Prostate gland (tissue), 2 donors: ENCODE measurements around the gene COPS8. TPM values are rescaled to one million over a fixed set of nuclear protein-coding genes. Genes with fewer than 3 reads are reported as not detected.

Source experiments
- DNase-seq: peaks from one replicate; pipeline ENCODE4 v3.0.0-alpha.2; 2019; ENCODE audit warnings: low spot score
- H3K27ac ChIP-seq, 2 donors: fragments of 200-600 bp; sonication (generic); 2 replicates each; pipeline ENCODE4 v1.5.1; 2017 to 2019
- H3K27me3 ChIP-seq: fragments of 200-600 bp; sonication (generic); replicated peaks from 2 replicates; pipeline ENCODE4 v1.5.1; 2019; ENCODE audit not compliant: insufficient read depth
- H3K36me3 ChIP-seq, 2 donors: fragments of 200-600 bp; sonication (generic); 1 replicate in 1 of 2; 2 replicates in 1 of 2; pipeline versions ENCODE4 v1.5.1 to v1.8.1; 2017 to 2019
- H3K4me1 ChIP-seq: fragments of 200-600 bp; sonication (generic); replicated peaks from 2 replicates; pipeline ENCODE4 v1.5.1; 2019
- H3K4me3 ChIP-seq, 2 donors: fragments of 200-600 bp; sonication (generic); 2 replicates each; pipeline ENCODE4 v1.5.1; 2017 to 2019
- H3K9me3 ChIP-seq: fragments of 200-600 bp; sonication (generic); 2 replicates; pipeline ENCODE4 v1.5.1; 2017
- POLR2A ChIP-seq: fragments of 450-650 bp; IDR thresholded peaks from one replicate; pipeline ENCODE4 v1.6.1; 2016; ENCODE audit warnings: antibody characterized with exemption, mild to moderate bottlenecking
- POLR2AphosphoS5 ChIP-seq: sonication (generic); formaldehyde crosslinking; IDR thresholded peaks from one replicate; pipeline ENCODE4 v1.6.1; 2017; ENCODE audit warnings: antibody characterized with exemption
- WGBS: methylation state at CpG from one replicate; pipeline ENCODE4 v1.1.5; 2018; 5-methylcytosine and 5-hydroxymethylcytosine counted together
- intact Hi-C: fragments of 100-400 bp; cut with DNase I; formaldehyde crosslinking; loops from one replicate; pipeline ENCODE4 v1.14.2; 2022
- total RNA-seq, 2 donors: library from RNA; depleted of rRNA; stranded (reverse); fragments of >200 nt; gene quantifications; one replicate each; pipeline ENCODE4 v1.1.0, GENCODE V29; 2016
- TF ChIP-seq, protein P1 (sequence below), 4 experiments: fragments of 200-600 bp in 2 of 4; fragments of 450-650 bp in 2 of 4; sonication (generic) in 2 of 4; IDR thresholded peaks; 1 replicate in 3 of 4; 2 replicates in 1 of 4; pipeline ENCODE4 v1.5.1; 2016 to 2019; ENCODE audit warnings: antibody characterized with exemption in 4 of 4, mild to moderate bottlenecking in 2 of 4, moderate library complexity in 2 of 4

The COPS8 gene
- total RNA-seq, 2 donors from 2014 or later = 73.1 to 90.0 TPM

GRCh38 chr2:237068005-237068576 lies 17.6 kb upstream of the COPS8 start:
- no peak for DNase-seq
- no peaks in the 10 kb centered on the region for H3K36me3 ChIP-seq
- intact Hi-C loops = no loop called here

GRCh38 chr2:237072067-237072931 lies 13.4 kb upstream of the COPS8 start:
- H3K27me3 ChIP-seq = no peaks in the 10 kb centered on the region
- TF ChIP-seq POLR2AphosphoS5 (peak; percentile 10), POLR2A (no peak)
- TF ChIP-seq, protein P1, sequence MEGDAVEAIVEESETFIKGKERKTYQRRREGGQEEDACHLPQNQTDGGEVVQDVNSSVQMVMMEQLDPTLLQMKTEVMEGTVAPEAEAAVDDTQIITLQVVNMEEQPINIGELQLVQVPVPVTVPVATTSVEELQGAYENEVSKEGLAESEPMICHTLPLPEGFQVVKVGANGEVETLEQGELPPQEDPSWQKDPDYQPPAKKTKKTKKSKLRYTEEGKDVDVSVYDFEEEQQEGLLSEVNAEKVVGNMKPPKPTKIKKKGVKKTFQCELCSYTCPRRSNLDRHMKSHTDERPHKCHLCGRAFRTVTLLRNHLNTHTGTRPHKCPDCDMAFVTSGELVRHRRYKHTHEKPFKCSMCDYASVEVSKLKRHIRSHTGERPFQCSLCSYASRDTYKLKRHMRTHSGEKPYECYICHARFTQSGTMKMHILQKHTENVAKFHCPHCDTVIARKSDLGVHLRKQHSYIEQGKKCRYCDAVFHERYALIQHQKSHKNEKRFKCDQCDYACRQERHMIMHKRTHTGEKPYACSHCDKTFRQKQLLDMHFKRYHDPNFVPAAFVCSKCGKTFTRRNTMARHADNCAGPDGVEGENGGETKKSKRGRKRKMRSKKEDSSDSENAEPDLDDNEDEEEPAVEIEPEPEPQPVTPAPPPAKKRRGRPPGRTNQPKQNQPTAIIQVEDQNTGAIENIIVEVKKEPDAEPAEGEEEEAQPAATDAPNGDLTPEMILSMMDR (IDR thresholded peaks at IDR 0.05) = peak; percentile 87 to 97 (median 89)
- H3K27ac ChIP-seq = no peak overlapping the region
- no peaks in the 10 kb centered on the region for H3K4me1 ChIP-seq
- no peaks in the 10 kb centered on the region for H3K36me3 ChIP-seq
- intact Hi-C loops = no loop called here
- H3K4me3 ChIP-seq = no peak overlapping the region
- H3K9me3 ChIP-seq = no peaks in the 10 kb centered on the region
- WGBS = 82% methylated on average over 24 of the region's 24 CpGs
- peak; percentile 54 for DNase-seq

More at GRCh38 chr2:237068005-237068576, 17.6 kb upstream of the COPS8 start:
- Histone ChIP-seq H3K4me3 (no peak overlapping the region), H3K9me3 (no peaks in the 10 kb centered on the region), H3K27me3 (no peaks in the 10 kb centered on the region), H3K4me1 (no peaks in the 10 kb centered on the region), H3K27ac (no peak overlapping the region)
- 69% methylated on average over 3 of the region's 3 CpGs for WGBS
- TF ChIP-seq POLR2A (no peak), POLR2AphosphoS5 (no peak)
- TF ChIP-seq, protein P1 (IDR thresholded peaks at IDR 0.05) = no peak

GRCh38 chr2:237073552-237073951 lies 12.1 kb upstream of the COPS8 start:
- H3K4me1 ChIP-seq = no peaks in the 10 kb centered on the region
- intact Hi-C loops = no loop called here
- TF ChIP-seq POLR2A = no peak
- TF ChIP-seq POLR2AphosphoS5 = no peak
- TF ChIP-seq, protein P1 (IDR thresholded peaks at IDR 0.05) = no peak
- DNase-seq = no peak
- no peak overlapping the region for H3K27ac ChIP-seq
- H3K4me3 ChIP-seq = no peak overlapping the region
- no peaks in the 10 kb centered on the region for H3K36me3 ChIP-seq
- no peaks in the 10 kb centered on the region for H3K27me3 ChIP-seq
- WGBS = 66% methylated on average over 4 of the region's 4 CpGs
- no peaks in the 10 kb centered on the region for H3K9me3 ChIP-seq

- no peak overlapping the region for H3K27ac ChIP-seq
- no peaks in the 10 kb centered on the region for H3K36me3 ChIP-seq
- 72% methylated on average over 7 of the region's 7 CpGs for WGBS
- no peak for DNase-seq
- intact Hi-C loops = no loop called here
- no peaks in the 10 kb centered on the region for H3K27me3 ChIP-seq
- H3K9me3 ChIP-seq = no peaks in the 10 kb centered on the region
- no peak for TF ChIP-seq POLR2AphosphoS5
- TF ChIP-seq, protein P1 (IDR thresholded peaks at IDR 0.05) = no peak
- TF ChIP-seq POLR2A = no peak
- no peaks in the 10 kb centered on the region for H3K4me1 ChIP-seq
- no peak overlapping the region for H3K4me3 ChIP-seq
Observed at GRCh38 chr2:237074211-237074993, 11.3 kb upstream of the COPS8 start.
